DLD1 (cell line): ENCODE data around the gene LDLR.
"Not testable (repeated sequence)": the region's sequence is repeated elsewhere in the genome, so short reads cannot be mapped to it uniquely, and the experiment has no call there.

Source experiments
- in situ Hi-C: cut with HindIII; loops from 2 replicates; pipeline ENCODE4 v1.10.0; 2017; ENCODE audit warnings: low sequenced_read_pairs

Gene LDLR

GRCh38 chr19:11169896-11170678 is 80.8 kb downstream of the LDLR start:
- in situ Hi-C loops, result no loop called here

- in situ Hi-C loops, result no loop called here
These were observed 81.9 kb downstream of the LDLR start for GRCh38 chr19:11171144-11171543.

GRCh38 chr19:11172576-11172975 is 83.3 kb downstream of the LDLR start:
- in situ Hi-C loops, result no loop called here

- in situ Hi-C loops, result no loop called here
These were observed 84.4 kb downstream of the LDLR start for GRCh38 chr19:11173516-11174155.

- in situ Hi-C loops, result no loop called here
These were observed 85.1 kb downstream of the LDLR start for GRCh38 chr19:11174336-11174735.

GRCh38 chr19:11175920-11176319 is 86.7 kb downstream of the LDLR start:
- in situ Hi-C loops, result no loop called here

- in situ Hi-C loops, result no loop called here
These were observed 87.4 kb downstream of the LDLR start for GRCh38 chr19:11176466-11177193.

GRCh38 chr19:11177592-11177991 is 88.3 kb downstream of the LDLR start:
- in situ Hi-C loops, result no loop called here

- in situ Hi-C loops, result not testable (repeated sequence)
These were observed 89.8 kb downstream of the LDLR start for GRCh38 chr19:11179145-11179465.

- in situ Hi-C loops, result no loop called here
These were observed 90.5 kb downstream of the LDLR start for GRCh38 chr19:11179716-11180297.

- in situ Hi-C loops, result no loop called here
These were observed 91.1 kb downstream of the LDLR start for GRCh38 chr19:11180346-11180745.

GRCh38 chr19:11180975-11181374 is 91.7 kb downstream of the LDLR start:
- in situ Hi-C loops, result not testable (repeated sequence)

GRCh38 chr19:11181488-11181887 is 92.2 kb downstream of the LDLR start:
- in situ Hi-C loops, result no loop called here
